ENCODE results near the gene TPCN2. TPM values are rescaled to one million over a fixed set of nuclear protein-coding genes. Genes with fewer than 3 reads are reported as not detected.

Gene TPCN2
- total RNA-seq, 1 experiment from 2014 or later, result 15.2 TPM

GRCh38 chr11:69048694-69049489, at the start of gene TPCN2 (continued):
- TF ChIP-seq SRF (IDR thresholded peaks at IDR 0.05; ENCODE audit: low read depth) (no peak), ELF1 (IDR thresholded peaks at IDR 0.05; ENCODE audit: borderline replicate concordance, low read depth) (no peak), EGR1 (IDR thresholded peaks at IDR 0.05; ENCODE audit: low read depth) (no peak), SIN3A (IDR thresholded peaks at IDR 0.05; ENCODE audit: low read depth) (no peak; the same call in 1 of the 2 replicates), FOSL1 (IDR thresholded peaks at IDR 0.05; ENCODE audit: low read depth) (no peak)
- TF ChIP-seq, protein P1, sequence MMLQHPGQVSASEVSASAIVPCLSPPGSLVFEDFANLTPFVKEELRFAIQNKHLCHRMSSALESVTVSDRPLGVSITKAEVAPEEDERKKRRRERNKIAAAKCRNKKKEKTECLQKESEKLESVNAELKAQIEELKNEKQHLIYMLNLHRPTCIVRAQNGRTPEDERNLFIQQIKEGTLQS (IDR thresholded peaks at IDR 0.05), result no peak

GRCh38 chr11:68999093-68999747, 49.5 kb upstream of the TPCN2 start:
- no peak overlapping the region for H2AFZ ChIP-seq (ENCODE audit: low read depth, low read length, poor library complexity, severe bottlenecking)
- no peaks in the 10 kb centered on the region for H3K79me2 ChIP-seq (ENCODE audit: insufficient read depth, low read length)
- H3K9me3 ChIP-seq (ENCODE audit: control insufficient read depth in 1 of 2, insufficient read depth in 1 of 2, low read depth in 1 of 2, low read length in 2 of 2), result no peaks in the 10 kb centered on the region
- DNase-seq (ENCODE audit: low read depth, low spot score) (no peak), ATAC-seq (no peak)
- H3K9ac ChIP-seq (ENCODE audit: low read length), result no peak overlapping the region
- no peaks in the 10 kb centered on the region for H3K27me3 ChIP-seq (ENCODE audit: insufficient read depth, low read length)
- no TSS peak for BruUV-seq (replicated peaks)
- CTCF ChIA-PET, result no interaction called here
- POLR2A ChIA-PET, result no interaction called here
- no peak overlapping the region for H3K4me2 ChIP-seq (ENCODE audit: low read length)
- TF ChIP-seq ZBTB33 (IDR thresholded peaks at IDR 0.05; ENCODE audit: extremely low read depth, insufficient replicate concordance, low read length) (no peak), EZH2phosphoT487 (IDR thresholded peaks at IDR 0.05; ENCODE audit: borderline replicate concordance) (no peak), EZH2 (IDR thresholded peaks at IDR 0.05) (no peak), SP1 (IDR thresholded peaks at IDR 0.05; ENCODE audit: low read depth) (no peak), RAD21 (IDR thresholded peaks at IDR 0.05; ENCODE audit: low read depth) (no peak), ZNF274 (IDR thresholded peaks at IDR 0.05; ENCODE audit: low read depth, low read length) (no peak), EGR1 (IDR thresholded peaks at IDR 0.05; ENCODE audit: low read depth) (no peak), CTCF (IDR thresholded peaks at IDR 0.05 in 2 of 3, conservative IDR thresholded peaks at IDR 0.05 in 1 of 3; ENCODE audit: borderline replicate concordance in 1 of 3, insufficient read depth in 1 of 3, low read depth in 2 of 3, low read length in 2 of 3) (no peak), CBX3 (IDR thresholded peaks at IDR 0.05; ENCODE audit: low read depth) (no peak), SIN3A (IDR thresholded peaks at IDR 0.05; ENCODE audit: low read depth) (no peak)
- TF ChIP-seq, protein P2, sequence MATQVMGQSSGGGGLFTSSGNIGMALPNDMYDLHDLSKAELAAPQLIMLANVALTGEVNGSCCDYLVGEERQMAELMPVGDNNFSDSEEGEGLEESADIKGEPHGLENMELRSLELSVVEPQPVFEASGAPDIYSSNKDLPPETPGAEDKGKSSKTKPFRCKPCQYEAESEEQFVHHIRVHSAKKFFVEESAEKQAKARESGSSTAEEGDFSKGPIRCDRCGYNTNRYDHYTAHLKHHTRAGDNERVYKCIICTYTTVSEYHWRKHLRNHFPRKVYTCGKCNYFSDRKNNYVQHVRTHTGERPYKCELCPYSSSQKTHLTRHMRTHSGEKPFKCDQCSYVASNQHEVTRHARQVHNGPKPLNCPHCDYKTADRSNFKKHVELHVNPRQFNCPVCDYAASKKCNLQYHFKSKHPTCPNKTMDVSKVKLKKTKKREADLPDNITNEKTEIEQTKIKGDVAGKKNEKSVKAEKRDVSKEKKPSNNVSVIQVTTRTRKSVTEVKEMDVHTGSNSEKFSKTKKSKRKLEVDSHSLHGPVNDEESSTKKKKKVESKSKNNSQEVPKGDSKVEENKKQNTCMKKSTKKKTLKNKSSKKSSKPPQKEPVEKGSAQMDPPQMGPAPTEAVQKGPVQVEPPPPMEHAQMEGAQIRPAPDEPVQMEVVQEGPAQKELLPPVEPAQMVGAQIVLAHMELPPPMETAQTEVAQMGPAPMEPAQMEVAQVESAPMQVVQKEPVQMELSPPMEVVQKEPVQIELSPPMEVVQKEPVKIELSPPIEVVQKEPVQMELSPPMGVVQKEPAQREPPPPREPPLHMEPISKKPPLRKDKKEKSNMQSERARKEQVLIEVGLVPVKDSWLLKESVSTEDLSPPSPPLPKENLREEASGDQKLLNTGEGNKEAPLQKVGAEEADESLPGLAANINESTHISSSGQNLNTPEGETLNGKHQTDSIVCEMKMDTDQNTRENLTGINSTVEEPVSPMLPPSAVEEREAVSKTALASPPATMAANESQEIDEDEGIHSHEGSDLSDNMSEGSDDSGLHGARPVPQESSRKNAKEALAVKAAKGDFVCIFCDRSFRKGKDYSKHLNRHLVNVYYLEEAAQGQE (IDR thresholded peaks at IDR 0.05; ENCODE audit: low read depth), result no peak
- H3K4me3 ChIP-seq (replicated peaks in 1 of 2; ENCODE audit: low read depth in 1 of 2, low read length in 2 of 2), result no peak overlapping the region
- RAD21 ChIA-PET (ENCODE audit: low non-redundant PET in 1 of 2, low total read pairs in 2 of 2, uncharacterized antibody in 2 of 2, unreplicated experiment in 2 of 2), result no interaction called here
- H3K36me3 ChIP-seq (ENCODE audit: control insufficient read depth in 1 of 2, insufficient read depth in 2 of 2, low read length in 2 of 2), result no peaks in the 10 kb centered on the region
- no peaks in the 10 kb centered on the region for H3K9me2 ChIP-seq (ENCODE audit: insufficient read depth)
- H4K20me1 ChIP-seq (ENCODE audit: insufficient read depth), result no peaks in the 10 kb centered on the region
- peaks cover 0 to 14% of the 10 kb centered on the region in 2 experiments; a peak in 2 of 4 replicates for H3K4me1 ChIP-seq (ENCODE audit: control insufficient read depth in 1 of 2, insufficient read depth in 2 of 2, low read length in 2 of 2)
- intact Hi-C loops (cut with micrococcal nuclease), result no loop called here
- H3K27ac ChIP-seq (ENCODE audit: low read depth, low read length), result no peak overlapping the region
